Activated gamma-delta T cell treated with anti-CD3 and anti-CD28 coated beads, Interleukin-2, amount 50 U/mL, for 16 hours (primary cell): Measurements from ENCODE around the gene SPRR1A.
"Not testable (repeated sequence)": the region's sequence is repeated elsewhere in the genome, so short reads cannot be mapped to it uniquely, and the experiment has no call there.

ENCODE experiments used
- DNase-seq: peaks from one replicate; pipeline ENCODE4 v3.0.0-alpha.2; 2020; ENCODE audit warnings: low read depth

The SPRR1A gene

DNA sequence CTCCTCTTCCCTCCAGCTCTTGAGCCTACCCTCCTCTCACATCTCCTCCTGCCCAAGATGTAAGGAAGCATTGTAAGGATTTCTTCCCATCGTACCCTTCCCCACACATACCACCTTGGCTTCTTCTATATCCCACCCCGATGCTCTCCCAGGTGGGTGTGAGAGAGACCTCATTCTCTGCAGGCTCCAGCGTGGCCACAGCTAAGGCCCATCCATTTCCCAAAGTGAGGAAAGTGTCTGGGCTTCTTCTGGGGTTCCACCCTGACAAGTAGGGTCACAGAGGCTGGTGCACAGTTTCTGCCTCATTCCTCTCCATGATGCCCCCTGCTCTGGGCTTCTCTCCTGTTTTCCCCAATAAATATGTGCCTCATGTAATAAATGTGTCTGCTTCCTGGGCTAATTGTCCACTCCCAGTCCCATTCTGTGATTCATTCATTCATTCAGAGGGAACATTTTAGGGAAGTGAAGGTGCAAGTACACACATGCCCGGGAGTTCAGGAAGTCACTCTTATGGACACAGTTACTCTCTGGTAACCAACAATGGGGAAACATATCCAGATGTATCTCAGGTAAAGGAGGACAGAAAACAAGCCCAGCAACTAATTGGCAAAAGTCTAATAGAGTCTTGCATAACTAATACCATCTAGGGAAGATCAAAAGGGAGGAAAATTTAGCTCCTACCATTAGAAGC lies 11.5 kb upstream of the SPRR1A start:
- no peak for DNase-seq

GRCh38 chr1:152976688-152977087 lies 7.2 kb upstream of the SPRR1A start:
- no peak for DNase-seq

DNA sequence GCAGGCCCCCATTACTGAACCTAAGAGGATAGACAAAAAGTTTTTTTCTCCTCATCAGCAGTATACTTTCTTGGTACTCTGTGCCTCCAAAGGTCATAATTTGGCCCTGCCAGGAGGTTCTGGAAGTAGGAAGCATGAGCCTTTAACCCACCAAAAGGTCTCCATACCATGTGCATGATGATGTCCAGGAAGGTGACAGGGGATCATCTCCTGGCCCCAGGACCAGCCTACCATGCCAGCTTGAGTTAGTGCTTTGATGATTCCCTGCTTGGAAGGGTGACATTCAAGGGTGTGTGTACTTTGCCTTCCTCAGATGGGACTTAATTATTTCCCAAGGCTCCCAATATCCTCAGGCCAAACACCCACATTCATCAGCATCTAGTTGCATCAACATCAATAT lies 6.3 kb upstream of the SPRR1A start:
- DNase-seq = no peak

DNA sequence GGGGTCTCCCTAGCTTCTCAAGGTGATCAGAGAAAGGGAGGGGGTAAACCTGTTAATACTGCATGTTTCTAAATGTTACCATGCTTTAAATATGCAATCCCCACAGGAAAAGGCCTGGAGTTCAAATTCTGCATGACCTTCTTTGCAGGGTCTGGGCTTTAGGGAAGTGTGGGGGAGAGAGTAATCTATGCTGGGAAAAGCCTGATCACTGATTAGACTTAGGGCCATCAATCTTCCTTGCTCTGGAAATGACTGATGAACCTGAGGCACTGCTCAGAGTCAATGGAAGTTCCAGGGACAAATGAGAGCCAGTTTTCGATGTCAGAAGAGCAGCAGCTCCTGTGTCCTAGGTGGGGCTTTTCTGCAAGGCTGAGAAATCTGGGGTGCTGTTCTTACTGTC lies 3.2 kb upstream of the SPRR1A start:
- no peak for DNase-seq

DNA sequence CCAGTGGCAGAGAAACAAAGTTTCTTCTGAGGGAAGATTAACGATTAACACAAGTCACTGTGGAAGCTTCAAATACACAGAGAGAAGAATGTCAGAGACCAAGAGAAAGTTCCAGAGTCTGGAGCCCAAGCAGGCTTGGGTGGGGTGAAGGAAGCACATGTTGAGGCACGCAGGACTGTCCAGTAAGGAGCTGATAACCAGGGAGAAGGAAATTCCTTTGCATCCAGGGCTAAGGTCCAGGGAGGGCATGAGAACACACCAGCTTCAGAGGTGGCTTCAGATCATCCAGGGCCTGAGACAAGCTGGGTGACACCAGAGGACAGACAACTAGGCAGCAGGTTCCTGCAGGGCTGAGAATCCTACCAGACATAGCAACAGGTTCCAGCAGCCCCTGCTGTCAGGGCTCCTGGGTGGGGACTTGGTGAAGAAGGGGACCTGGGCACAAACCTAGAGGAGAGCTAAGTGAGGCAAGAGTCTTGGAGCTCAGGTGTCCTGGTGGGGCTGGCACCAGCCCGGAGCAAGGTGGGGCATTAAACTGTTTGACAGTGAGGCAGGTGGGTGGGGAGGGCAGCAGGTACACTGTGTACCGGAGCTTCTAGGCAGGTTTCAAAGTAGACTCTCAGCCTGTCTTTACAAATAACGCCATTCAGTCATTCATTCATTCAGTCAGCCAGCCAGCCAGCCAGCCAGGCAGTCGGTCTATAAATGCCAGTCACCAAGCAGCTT lies 2.6 kb upstream of the SPRR1A start:
- DNase-seq = no peak

DNA sequence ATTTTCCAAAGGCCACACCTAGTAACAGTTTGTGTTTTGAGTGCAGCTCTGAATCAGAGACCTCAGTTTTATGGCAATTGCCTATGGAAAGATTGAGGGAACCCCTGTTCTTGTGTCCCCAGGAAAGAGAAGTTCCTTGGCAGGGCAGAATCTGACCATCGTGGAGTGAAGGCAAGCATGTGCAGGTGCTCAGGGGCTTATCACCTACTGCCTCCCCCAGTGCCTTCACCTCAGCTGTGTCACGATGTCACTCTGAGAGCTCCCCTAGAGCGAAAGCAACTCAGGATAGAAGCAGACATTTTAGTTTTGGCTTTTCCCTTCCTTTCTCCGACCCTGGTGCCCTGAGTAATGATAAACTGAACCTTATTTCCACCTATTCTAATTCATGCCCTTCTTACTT lies 1.8 kb upstream of the SPRR1A start:
- DNase-seq = no peak

DNA sequence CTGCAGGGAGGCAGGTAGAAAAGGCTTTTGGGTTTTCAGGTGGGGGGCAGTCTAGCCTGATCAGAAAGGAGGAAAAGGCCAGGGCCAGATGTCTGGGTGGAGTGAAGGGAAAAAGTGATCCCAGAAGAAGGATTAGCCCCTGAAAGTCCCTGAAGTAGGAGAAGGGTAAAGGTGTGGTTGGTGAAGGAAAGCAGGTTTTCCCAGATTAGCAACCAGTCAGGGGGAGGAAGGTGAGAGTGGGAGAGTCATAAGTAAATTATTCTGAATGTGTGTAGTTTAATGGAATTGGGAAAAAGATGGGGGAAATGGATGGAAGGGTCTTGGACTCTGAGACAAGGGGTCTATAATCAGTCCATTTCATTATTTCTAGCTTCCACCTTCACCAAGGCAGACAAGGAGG lies 647 bp upstream of the SPRR1A start:
- no peak for DNase-seq

GRCh38 chr1:152986578-152986977 lies 2.7 kb downstream of the SPRR1A start:
- DNase-seq = no peak

- no peak for DNase-seq
Measured at GRCh38 chr1:152993186-152993585, 9.3 kb downstream of the SPRR1A start.

DNA sequence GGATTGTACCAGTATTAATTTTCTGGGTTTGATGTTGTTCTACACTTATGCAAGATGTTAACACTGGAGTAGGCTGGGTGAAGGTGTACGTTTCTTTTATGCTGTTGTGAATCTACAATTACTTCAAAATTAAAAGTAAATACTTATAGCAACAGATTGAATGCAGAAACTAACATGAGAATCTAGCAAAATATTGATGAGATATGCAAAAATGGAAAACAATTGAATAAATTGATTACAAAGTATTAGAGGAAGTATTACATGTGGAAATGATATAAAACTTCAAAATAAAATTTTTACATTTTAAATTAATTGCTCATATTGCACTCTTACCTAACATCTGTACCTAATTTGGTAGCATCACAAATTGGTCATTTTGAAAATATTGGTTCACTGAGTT lies 12.0 kb downstream of the SPRR1A start:
- no peak for DNase-seq

DNA sequence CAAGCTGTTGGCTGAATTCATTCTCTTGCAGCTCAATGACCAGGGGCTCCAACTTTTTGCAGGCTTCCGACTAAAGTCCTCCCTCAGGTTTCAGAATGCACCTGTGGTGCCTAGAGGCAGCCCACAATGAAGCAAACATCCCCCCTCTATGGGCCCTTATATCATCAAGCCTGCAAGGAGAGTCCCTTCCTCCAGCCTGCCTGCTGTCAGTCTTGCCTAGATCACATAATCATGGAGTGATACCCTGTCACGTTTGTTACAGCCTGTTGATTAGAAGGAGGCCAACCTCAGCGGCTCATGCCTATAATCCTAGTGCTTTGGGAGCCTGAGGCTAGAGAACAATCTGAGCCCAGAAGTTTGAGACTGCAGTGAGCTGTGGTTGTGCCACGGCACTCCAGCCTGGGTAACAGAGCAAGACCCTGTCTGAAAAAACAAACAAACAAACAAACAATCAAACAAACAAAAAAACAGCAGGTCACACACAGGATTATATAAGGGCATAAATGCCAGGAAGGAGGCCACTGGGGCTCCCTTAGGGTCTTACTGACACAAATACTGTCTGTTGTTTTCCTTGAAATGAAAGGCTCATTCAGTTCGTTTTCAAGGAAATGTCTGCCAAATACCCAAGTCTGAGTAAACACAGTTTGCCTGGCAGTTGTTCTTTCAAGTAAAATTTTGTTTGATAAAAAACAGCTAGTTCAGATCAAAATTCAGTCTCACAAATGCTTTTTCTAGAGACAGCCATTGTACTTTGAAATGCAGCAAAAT lies 12.9 kb downstream of the SPRR1A start:
- DNase-seq = no peak

- DNase-seq = no peak
Measured at GRCh38 chr1:152997901-152998300, 14.0 kb downstream of the SPRR1A start.

DNA sequence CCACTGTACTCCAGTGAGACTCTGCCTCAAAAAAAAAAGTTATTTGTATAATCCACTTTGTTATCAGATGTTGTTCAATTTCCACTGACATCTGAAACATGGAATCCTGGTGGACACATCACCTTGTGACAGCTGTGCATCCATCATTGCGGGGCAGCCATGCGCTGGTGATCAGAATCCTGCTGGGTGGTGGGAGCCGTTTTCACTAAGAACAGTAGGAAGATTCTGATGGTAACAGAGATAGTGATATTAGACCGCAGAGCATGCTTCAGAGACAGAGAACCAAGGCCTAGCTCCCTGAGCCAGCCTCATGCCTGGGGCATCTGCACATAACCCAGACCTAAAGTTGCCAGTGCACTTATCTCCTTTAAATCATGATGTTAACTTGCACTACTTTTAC lies 14.6 kb downstream of the SPRR1A start:
- DNase-seq = no peak

DNA sequence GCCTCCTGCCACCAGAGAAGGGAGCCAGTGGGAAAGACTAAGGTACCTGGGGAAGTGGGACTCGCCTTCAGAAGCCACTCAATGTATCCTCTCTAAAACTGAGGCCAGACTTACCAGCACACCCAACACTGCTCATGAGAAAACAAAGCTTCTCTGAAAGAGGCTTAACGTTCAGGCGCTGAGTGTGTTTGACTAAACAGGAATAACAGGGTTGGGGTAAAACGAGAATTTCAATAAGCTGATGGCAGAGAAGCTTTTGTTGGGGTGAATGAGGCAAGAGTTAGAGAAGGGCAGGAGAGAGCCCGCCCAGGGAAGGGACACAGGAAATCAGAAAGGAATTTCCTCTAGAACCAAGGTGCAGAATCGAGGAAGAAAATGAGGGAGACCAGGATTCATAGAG lies 15.9 kb downstream of the SPRR1A start:
- DNase-seq = no peak

DNA sequence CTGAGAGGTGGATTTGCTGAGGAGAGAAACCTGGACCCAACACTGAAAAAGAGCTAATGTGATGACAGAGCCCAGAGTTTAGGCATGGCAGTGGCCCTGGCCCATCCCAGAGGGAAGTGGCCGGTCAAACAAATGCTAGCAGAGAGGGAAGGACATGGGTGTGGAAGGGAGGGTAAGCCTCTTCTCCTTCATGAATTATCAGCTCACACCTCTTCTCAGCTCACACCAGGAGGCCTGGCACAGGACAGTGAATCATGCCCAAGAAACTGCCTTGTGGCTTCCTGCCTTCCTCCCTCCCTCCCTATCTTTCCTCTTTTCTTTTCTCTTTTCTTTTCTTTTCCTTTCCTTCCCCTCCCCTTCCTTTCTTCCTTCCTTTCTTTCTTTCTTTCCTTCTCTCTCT lies 16.4 kb downstream of the SPRR1A start:
- no peak for DNase-seq

DNA sequence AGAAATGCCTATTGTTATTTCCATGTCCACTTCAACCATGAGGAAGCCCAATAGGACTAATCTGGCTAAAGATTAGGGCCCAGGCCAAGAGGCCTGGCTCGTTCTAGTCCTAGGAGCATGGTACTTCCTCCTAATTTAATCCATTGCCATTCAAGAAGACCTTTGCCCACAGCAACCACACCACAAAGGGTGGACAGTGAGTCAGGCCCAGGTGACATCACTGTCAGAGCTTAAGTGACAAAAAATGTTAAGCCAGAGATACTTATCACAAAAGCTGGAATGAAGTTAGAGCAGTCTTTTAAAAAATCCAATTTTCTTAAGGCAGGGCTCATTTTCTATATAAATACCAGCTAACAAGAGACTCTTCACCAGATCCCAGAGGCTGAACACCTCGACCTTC lies 17.5 kb downstream of the SPRR1A start, which contains the start of gene SPRR3:
Gene SPRR3 (plus strand): TSS at position 368 of the 400 bp plus-strand sequence. CDS start 1,272 bp downstream, outside the sequence.
- no peak for DNase-seq

- DNase-seq = not testable (repeated sequence)
Measured at GRCh38 chr1:153011235-153011758, 27.4 kb downstream of the SPRR1A start.

- DNase-seq = not testable (repeated sequence)
Measured at GRCh38 chr1:153021829-153022228, 37.9 kb downstream of the SPRR1A start.

DNA sequence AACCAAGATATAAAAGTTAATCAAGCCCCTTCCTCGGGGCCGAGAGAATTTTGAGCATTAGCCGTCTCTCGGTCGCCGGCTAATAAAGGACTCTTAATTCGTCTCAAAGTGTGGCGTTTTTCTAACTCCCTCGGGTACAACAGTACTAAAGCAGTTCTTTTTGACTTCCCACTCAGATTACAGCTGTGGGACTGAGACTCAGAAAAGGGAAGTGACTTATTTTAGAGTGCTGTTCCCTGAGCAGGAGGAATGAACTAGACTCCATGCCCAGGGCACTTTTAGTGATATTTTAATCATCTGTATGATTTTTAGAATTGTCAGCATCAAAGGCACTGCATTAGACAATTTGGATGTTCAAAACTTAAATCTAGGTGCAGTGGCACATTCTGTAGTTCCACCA lies 38.5 kb downstream of the SPRR1A start:
- DNase-seq = not testable (repeated sequence)

GRCh38 chr1:153023109-153023508 lies 39.2 kb downstream of the SPRR1A start:
- no peak for DNase-seq

DNA sequence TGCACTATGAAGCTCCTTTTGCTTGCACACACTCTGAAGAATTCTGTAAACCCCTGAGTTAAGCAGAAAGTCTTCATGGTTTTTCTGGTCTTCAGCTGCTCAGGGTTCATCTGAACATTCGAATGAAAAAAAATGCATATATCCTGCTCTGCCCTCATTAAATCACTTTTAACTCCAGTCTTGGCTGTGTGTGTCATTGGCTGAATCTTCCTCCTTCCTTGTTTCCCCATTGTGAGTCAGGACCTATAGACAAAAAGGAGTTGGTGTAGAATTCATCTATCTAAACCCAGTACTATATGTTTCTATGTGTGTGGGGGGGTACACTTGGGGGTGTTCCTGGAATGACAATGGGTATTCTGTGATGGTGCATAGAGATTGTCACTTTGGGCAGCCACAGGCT lies 40.5 kb downstream of the SPRR1A start:
- no peak for DNase-seq

DNA sequence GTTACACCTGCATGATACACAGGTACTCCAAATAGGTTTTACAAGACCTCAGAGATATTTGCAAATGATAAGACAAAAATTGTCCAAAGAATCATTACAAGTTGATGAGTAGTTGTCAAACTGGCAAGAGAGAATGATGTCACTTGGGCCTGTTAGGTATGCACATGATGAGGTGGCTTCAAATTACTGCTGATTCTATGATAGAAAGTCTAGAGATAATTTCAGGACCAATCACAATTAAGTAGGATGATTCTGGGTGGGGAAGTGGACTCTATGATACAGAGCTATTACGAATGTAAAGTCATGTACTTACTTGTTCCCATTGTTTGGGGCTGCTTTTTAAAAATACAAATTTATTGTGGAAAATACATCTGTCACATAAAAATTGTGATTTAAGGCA lies 41.9 kb downstream of the SPRR1A start:
- no peak for DNase-seq

GRCh38 chr1:153028766-153029165 lies 44.9 kb downstream of the SPRR1A start:
- no peak for DNase-seq
